ENCODE results near the gene RSPO3.

RSPO3 gene

GRCh38 chr6:127164565-127164964 lies 46.1 kb downstream of the RSPO3 start:
- DNase-seq, result no peak

- DNase-seq, result no peak
These were observed 54.9 kb downstream of the RSPO3 start for GRCh38 chr6:127173156-127173940.

- no peak for DNase-seq
These were observed 57.7 kb downstream of the RSPO3 start for GRCh38 chr6:127176146-127176545.

GRCh38 chr6:127177030-127177922 lies 58.8 kb downstream of the RSPO3 start:
- DNase-seq, result no peak

GRCh38 chr6:127177923-127178231 lies 59.4 kb downstream of the RSPO3 start:
- DNase-seq, result no peak

- DNase-seq, result no peak
These were observed 60.3 kb downstream of the RSPO3 start for GRCh38 chr6:127178746-127179145.

GRCh38 chr6:127180426-127180825 lies 62.0 kb downstream of the RSPO3 start:
- DNase-seq, result no peak

- DNase-seq, result no peak
These were observed 64.0 kb downstream of the RSPO3 start for GRCh38 chr6:127182501-127182900.

GRCh38 chr6:127185437-127185995 lies 67.0 kb downstream of the RSPO3 start:
- no peak for DNase-seq

GRCh38 chr6:127186889-127187288 lies 68.4 kb downstream of the RSPO3 start:
- DNase-seq, result peak; percentile 44 to 92

GRCh38 chr6:127188744-127189143 lies 70.3 kb downstream of the RSPO3 start:
- peak in 1 of 2 donors; percentile 40 for DNase-seq

- peak; percentile 26 to 48 for DNase-seq
These were observed 72.1 kb downstream of the RSPO3 start for GRCh38 chr6:127190552-127190951.

GRCh38 chr6:127191716-127192115 lies 73.2 kb downstream of the RSPO3 start:
- DNase-seq, result no peak

- peak; percentile 62 to 67 for DNase-seq
These were observed 74.6 kb downstream of the RSPO3 start for GRCh38 chr6:127192911-127193541.

- no peak for DNase-seq
These were observed 77.4 kb downstream of the RSPO3 start for GRCh38 chr6:127195833-127196232.

GRCh38 chr6:127198549-127198948 lies 80.1 kb downstream of the RSPO3 start:
- peak; percentile 78 to 81 for DNase-seq

- DNase-seq, result peak in 1 of 2 donors; percentile 30
These were observed 81.0 kb downstream of the RSPO3 start for GRCh38 chr6:127199470-127199869.

GRCh38 chr6:127200114-127200513 lies 81.6 kb downstream of the RSPO3 start:
- no peak for DNase-seq

- peak in 1 of 2 donors; percentile 20 for DNase-seq
These were observed 82.8 kb downstream of the RSPO3 start for GRCh38 chr6:127201321-127201720.

GRCh38 chr6:127202676-127203075 lies 84.2 kb downstream of the RSPO3 start:
- DNase-seq, result no peak

- DNase-seq, result peak; percentile 47 to 52
These were observed 85.8 kb downstream of the RSPO3 start for GRCh38 chr6:127204281-127204680.

- DNase-seq, result no peak
These were observed 86.6 kb downstream of the RSPO3 start for GRCh38 chr6:127205036-127205435.

GRCh38 chr6:127206531-127207095 lies 88.1 kb downstream of the RSPO3 start:
- no peak for DNase-seq

Measured in inflammatory macrophage treated with lipopolysaccharide for 1 hour (primary cell).